HG03064 (cell line): ENCODE results near the gene ADARB2.

ENCODE experiments used
- ATAC-seq: cut with Tn5 transposase; IDR thresholded peaks from one replicate; pipeline ENCODE4 v1.9.1; 2021; ENCODE audit warnings: low read depth; ENCODE audit not compliant: unreplicated experiment

The ADARB2 gene

GRCh38 chr10:1687190-1687589 is 50.1 kb downstream of the ADARB2 start:
- no peak for ATAC-seq

GRCh38 chr10:1686491-1686749 is 50.9 kb downstream of the ADARB2 start:
- ATAC-seq: no peak

- ATAC-seq: no peak
Measured at GRCh38 chr10:1685699-1686490, 51.4 kb downstream of the ADARB2 start.

- ATAC-seq: no peak
Measured at GRCh38 chr10:1684991-1685390, 52.3 kb downstream of the ADARB2 start.

GRCh38 chr10:1683649-1684048 is 53.7 kb downstream of the ADARB2 start:
- ATAC-seq: no peak

- ATAC-seq: no peak
Measured at GRCh38 chr10:1679821-1680650, 57.3 kb downstream of the ADARB2 start.

GRCh38 chr10:1678084-1678483 is 59.2 kb downstream of the ADARB2 start:
- ATAC-seq: no peak

DNA sequence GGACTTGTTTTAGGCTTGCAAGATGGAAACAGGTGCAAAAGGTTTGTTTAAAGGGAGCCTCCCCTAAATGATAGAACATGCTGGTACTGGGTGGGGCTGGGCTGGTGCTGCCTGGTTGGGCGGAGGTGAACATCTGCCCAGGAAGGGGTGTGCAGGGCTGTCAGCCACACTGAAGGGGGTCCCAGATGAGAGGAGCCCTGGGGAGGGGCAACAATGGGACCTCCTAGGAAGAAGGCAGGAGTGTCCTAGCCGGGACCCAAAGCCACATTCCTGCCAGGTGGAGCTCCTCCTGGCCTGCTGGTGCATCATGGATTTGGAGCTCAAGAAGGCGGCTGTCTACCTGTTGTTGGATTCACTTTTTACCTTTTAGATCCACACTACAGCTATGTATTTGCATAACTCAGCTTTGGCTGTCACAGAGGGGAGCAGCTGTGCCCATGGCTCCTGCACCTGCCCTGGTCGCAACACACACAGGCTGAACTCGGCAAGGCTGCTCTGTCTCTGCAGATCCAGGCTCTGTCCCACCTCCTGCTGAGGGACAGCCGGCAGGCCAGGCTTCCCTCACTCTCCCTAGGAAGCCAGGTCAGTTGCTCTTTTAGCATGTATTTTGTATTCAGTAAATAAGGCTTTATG is 59.9 kb downstream of the ADARB2 start:
- no peak for ATAC-seq

DNA sequence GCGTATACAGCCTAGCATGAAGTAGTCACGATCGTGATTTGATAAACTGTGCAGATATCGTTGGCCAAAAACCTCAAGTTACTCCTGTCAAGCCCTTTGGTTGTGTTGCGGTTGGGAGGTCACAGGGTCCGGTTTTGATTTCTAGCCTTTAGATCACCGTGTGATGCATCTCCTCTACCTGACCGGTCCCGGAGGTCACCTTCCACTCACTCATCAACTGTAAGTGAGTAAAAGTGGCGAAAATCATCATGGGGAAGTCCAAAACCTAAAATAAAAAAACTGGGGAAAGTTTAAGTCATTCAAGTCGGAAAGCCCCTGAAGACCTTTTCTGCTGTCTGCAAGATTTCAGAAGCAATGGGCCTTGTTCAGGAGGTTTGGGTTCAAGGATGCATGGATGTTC is 62.8 kb downstream of the ADARB2 start:
- ATAC-seq: no peak

DNA sequence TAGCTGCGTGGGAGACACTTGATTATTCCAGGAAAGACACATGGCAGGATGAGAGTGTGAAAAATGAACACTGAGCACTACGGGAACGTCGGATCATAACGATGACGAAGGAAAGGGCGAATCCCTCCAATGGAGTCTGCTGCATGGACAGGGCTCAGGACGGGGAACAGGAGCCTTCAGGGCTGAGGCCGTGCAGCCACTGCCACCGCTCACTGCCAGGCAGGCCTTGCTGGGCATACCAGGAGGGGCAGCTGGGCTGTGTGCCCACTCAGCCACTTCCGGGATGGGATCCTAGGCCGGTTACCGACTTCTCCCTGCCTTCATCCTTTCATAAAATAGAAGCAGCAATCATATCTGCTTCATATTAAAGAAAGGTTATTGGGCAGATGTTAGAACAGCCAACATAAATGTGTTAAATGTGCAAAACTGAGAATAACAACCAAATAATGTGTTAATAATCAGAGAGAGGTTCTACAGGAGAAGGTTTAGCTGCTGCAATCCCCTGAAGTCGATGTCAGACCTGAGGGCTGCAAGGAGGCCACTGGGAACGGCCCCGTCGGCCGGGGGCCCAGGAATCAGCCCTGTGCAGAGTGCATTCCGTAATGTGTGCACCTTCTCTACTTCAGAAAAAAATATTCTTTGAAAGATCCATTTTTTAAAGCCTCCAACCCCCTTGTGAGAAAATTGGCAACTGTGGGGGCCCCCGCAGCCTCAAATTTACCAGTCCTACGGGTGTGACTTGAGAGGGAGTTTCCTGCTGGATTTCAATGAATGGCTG is 63.6 kb downstream of the ADARB2 start:
- ATAC-seq: no peak

DNA sequence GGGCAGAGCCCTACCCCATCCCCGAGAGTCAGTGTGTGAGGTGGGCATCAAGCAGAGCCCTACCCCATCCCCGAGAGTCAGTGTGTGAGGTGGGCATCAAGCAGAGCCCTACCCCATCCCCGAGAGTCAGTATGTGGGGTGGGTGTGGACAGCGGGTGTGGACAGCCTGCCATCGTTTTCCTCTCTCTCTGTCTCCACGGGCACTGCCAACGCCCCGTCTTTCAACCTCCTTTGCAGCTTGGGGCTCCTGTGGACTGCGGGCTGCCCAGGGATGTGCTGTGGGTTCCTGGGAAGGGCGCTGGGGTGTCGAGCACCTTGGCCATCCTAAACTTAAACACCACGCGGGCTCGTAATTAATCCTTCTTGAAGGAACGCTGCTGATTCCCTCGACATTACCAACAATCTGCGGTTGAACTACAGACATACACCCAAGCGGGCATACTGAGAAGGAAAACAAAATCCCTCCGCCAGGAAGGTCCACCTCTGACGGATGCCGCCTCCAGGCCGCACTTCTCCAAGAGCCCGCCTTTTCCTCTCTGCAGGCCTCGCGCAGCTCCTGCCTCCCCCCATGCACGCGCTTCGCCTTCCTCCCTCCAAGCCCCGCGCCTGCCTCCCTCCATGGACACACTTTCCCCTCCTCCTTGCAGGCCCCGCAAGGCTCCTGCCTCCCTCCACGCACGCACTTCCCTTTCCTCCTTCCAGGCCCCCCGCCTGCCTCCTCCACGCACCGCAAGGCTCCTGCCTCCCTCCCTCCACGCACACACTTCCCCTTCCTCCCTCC is 65.1 kb downstream of the ADARB2 start:
- no peak for ATAC-seq

DNA sequence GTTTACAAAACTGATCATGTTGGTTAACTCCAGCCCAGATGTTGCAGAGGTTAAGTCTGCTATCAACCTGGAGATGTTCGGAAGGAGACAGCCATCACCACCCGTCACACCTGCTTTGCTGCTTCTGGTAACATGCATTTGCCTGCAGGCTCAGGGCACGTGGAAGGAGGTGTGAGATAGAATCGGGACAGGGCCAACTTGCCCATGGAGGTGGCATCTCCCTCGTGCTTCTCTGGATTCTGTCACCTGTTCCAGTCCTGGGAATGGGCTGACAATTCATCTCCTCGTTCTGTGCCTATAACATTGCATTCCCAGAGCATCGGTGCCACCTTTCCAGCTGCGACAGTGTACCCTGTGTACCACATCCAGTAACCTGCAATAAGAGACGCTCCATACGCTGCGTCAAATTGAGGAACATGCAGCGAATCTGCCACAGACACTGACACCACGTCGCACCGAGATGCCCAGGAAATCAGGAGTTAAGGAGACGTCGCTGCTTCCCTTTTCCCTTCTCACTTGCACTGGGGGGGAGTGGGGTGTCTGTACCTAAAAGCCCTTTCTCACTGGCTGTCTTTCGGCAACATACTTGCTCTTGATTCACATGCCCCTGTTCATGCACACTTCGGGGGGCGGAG is 65.8 kb downstream of the ADARB2 start:
- ATAC-seq: no peak

DNA sequence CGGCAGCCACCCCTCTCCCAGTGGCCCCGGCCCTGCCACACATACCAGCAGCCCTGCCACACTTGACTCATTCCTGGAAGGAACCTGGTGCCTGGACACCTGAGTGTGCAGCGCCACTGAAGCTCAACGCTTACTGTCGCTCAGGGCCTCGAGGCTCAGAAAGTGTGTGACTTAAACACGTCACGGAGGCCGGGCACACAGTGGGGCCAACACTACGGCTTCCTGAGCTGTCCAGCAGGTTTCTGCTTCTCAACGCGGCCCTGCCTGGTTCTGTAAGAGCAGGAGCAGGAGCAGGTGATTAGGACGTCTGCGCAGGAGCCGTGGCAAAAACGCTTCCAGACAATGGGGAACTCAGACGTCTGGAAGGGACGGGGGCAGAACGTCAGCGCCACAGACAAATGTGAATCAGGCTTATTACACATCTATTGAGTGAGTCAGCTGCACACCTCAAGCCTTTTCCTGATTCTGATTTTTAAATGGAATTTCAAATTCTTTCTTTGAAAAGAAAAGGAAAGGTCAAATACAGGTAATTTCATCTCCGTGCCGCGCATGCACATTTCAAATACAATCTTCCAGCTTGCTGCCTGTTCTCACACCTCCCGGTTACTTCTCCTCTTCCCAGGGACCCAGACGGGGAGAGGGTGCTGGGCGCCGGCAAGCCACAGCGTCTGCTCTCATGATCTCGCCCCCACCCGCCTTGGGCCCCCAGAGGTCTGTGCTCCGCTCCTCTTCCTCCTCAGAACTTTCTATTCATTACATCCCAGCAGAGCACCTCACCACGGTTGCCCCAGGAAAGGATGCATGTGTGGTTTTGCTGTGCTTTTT is 66.6 kb downstream of the ADARB2 start:
- no peak for ATAC-seq

GRCh38 chr10:1669433-1669832 is 67.9 kb downstream of the ADARB2 start:
- ATAC-seq: no peak

GRCh38 chr10:1668399-1668798 is 68.9 kb downstream of the ADARB2 start:
- ATAC-seq: no peak

DNA sequence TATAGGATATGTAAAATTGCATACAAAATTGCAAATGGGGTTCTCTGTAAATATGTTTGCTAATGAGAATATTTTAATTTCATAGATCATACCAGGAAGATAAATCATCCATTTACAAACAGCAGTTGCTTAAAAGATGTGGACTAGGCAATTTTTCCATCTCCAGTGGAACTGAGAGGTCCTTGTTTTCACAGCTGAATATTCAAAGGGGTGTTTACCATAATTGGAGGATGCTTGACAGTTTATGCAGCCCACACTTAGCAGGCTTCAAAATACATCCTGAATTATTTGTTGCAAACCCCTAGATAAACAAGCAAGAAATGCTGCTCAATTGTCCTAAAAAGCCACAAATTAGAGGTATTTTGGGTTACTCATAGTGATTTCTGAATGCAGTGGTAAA is 69.9 kb downstream of the ADARB2 start:
- no peak for ATAC-seq

- no peak for ATAC-seq
Measured at GRCh38 chr10:1666147-1666546, 71.2 kb downstream of the ADARB2 start.

DNA sequence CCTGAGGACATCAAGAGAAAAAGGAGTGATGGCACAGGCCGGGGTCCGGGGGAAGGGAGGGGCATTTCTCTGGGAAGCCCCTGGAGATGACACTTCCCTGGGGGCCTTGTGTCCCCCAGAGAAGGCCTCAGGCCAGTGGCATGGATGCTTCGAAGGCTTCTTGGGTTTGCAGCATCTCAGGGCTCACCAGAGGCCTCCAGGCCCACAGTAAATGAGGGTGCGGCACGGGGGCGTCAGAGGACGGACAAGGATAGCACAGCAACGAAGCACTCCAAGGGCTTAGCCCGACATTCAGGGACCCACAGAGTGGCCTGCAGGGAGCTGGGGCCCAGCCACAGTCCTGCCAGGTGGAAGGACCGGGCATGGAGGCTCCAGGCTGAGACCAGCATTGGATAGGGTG is 71.6 kb downstream of the ADARB2 start:
- ATAC-seq: no peak
